ENCODE measurements around the gene RFNG. TPM values are rescaled to one million over a fixed set of nuclear protein-coding genes. Genes with fewer than 3 reads are reported as not detected.

The RFNG gene
- total and polyA plus RNA-seq, 2 donors from 2014 or later, result 29.8 to 47.3 TPM

DNA sequence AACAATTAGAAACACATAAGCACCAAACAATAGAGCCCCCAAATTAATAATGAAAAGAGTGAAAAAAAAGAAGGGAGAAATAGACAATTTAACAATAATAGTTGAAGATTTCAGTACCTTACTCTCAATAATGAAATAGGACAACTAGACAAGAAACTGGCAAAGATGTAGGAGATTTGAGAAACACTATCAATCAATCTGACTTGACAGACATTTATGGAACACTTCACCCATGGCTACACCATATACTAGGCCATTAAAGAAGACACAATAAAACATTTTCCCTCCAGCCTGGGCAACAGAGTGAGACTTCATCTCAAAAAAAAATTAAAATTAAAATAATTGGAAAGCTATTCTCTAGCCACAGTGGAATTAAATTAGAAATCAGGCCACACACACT lies 19.0 kb upstream of the RFNG start:
- H3K27me3 ChIP-seq (ENCODE audit: control insufficient read depth, insufficient read depth, low read length), result no peaks in the 10 kb centered on the region
- FAIRE-seq (no peak), DNase-seq (no peak)
- H3K4me1 ChIP-seq (ENCODE audit: control insufficient read depth in 2 of 3, insufficient read depth in 2 of 3, low read depth in 1 of 3, low read length in 3 of 3), result peaks cover 0 to 6% (median 4%) of the 10 kb centered on the region in 3 donors
- H3K36me3 ChIP-seq (ENCODE audit: control insufficient read depth in 2 of 3, insufficient read depth in 3 of 3, low read length in 3 of 3), result no peaks in the 10 kb centered on the region
- TF ChIP-seq, protein P1, sequence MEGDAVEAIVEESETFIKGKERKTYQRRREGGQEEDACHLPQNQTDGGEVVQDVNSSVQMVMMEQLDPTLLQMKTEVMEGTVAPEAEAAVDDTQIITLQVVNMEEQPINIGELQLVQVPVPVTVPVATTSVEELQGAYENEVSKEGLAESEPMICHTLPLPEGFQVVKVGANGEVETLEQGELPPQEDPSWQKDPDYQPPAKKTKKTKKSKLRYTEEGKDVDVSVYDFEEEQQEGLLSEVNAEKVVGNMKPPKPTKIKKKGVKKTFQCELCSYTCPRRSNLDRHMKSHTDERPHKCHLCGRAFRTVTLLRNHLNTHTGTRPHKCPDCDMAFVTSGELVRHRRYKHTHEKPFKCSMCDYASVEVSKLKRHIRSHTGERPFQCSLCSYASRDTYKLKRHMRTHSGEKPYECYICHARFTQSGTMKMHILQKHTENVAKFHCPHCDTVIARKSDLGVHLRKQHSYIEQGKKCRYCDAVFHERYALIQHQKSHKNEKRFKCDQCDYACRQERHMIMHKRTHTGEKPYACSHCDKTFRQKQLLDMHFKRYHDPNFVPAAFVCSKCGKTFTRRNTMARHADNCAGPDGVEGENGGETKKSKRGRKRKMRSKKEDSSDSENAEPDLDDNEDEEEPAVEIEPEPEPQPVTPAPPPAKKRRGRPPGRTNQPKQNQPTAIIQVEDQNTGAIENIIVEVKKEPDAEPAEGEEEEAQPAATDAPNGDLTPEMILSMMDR (IDR thresholded peaks at IDR 0.05; ENCODE audit: borderline replicate concordance, extremely low read depth, insufficient read depth), result no peak
- intact Hi-C loops (cut with DNase I), result no loop called here
- H3K4me3 ChIP-seq (ENCODE audit: low read length in 3 of 3), result no peak overlapping the region
- no peak overlapping the region for H3K9ac ChIP-seq (ENCODE audit: low read length in 3 of 3)
- H3K9me3 ChIP-seq (ENCODE audit: control insufficient read depth in 2 of 3, insufficient read depth in 1 of 3, low read length in 3 of 3), result no peaks in the 10 kb centered on the region
- no peak overlapping the region for H3K27ac ChIP-seq (ENCODE audit: low read depth in 2 of 2, low read length in 2 of 2)

DNA sequence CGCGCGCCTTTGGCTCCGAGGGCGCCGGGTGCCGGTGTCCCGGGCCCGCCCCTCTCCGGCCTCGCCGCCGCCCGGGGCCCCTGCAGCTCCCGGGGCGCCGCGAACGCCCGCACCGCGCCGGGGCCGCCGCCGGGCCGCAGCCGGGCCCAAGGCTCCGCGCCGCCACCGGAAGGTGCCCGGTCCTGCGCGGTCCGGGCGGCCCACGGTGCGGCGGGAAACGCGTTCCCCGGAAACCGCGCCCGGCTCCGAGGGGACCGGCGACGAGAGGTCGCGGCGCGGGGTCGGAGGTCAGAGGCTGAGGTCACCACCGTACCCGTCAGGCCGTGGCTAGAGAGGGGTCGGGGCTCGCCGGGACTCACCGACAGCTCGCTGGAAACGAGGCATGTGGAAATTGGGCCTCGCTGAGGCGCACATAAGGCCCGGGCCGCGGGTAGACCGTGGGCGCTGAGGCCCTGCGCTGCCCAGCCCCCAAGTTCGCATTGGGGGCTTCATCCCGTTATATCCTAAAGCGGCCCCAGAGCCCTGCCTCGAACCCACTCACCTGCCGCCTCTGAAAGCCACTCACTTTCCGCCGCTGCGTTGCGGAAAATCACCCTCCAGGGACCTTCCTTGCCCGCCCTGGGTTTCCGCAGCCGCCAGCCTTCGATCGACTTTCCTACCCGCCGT lies 14.2 kb upstream of the RFNG start, which contains the start of gene DUS1L:
Gene DUS1L (minus strand): TSS at position 167 of the 666 bp plus-strand sequence. CDS start 745 bp downstream, outside the sequence.
- TF ChIP-seq, protein P1 (IDR thresholded peaks at IDR 0.05; ENCODE audit: borderline replicate concordance, extremely low read depth, insufficient read depth), result peak; percentile 15
- intact Hi-C loops (cut with DNase I), result no loop called here

DNA sequence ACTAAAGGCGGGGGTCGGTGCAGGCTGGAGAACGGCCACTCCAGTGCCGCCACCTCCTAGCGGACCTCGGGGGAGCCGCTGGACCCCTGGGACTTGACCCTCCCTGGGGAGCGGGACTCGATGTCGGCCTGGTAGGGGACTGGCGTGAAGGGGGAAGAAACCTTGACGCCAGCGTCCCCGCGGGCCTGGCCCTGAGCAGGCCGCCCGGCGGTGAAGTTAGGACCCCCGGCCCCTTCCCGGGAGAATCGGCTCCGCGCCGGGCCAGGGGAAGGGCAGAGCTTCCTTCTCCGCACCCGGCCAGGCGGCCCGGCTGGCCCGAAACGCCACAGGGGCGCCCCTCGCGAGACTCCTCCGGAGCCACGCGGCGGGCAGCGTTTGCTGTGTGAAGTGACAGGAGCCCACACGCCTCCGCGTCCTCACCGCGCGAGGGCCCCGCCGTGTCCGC lies 13.6 kb upstream of the RFNG start:
- peak overlapping the region in 2 of 3 donors; percentile 75 to 77 for H3K9ac ChIP-seq (ENCODE audit: low read length in 3 of 3)
- no peaks in the 10 kb centered on the region for H3K9me3 ChIP-seq (ENCODE audit: control insufficient read depth in 2 of 3, insufficient read depth in 1 of 3, low read length in 3 of 3)
- TF ChIP-seq, protein P1 (IDR thresholded peaks at IDR 0.05; ENCODE audit: borderline replicate concordance, extremely low read depth, insufficient read depth), result no peak
- FAIRE-seq (no peak), DNase-seq (peak in 1 of 5 donors; percentile 32)
- H3K4me1 ChIP-seq (ENCODE audit: control insufficient read depth in 2 of 3, insufficient read depth in 2 of 3, low read depth in 1 of 3, low read length in 3 of 3), result peaks cover 0 to 18% (median 11%) of the 10 kb centered on the region in 3 donors
- H3K36me3 ChIP-seq (ENCODE audit: control insufficient read depth in 2 of 3, insufficient read depth in 3 of 3, low read length in 3 of 3), result peaks cover 0 to 18% (median 4%) of the 10 kb centered on the region in 3 donors
- H3K27ac ChIP-seq (ENCODE audit: low read depth in 2 of 2, low read length in 2 of 2), result no peak overlapping the region
- H3K4me3 ChIP-seq (ENCODE audit: low read length in 3 of 3), result peak overlapping the region; percentile 30 to 65 (median 56)
- no peaks in the 10 kb centered on the region for H3K27me3 ChIP-seq (ENCODE audit: control insufficient read depth, insufficient read depth, low read length)
- intact Hi-C loops (cut with DNase I), result no loop called here

More for the DNA sequence above, 14.2 kb upstream of the RFNG start, which contains the start of gene DUS1L:
- Histone ChIP-seq H3K9ac (ENCODE audit: low read length in 3 of 3) (peak within 1 kb of the TSS in 2 of 3 donors; percentile 77), H3K4me3 (ENCODE audit: low read length in 3 of 3) (peak within 1 kb of the TSS; percentile 58 to 67 (median 60)), H3K36me3 (ENCODE audit: control insufficient read depth in 2 of 3, insufficient read depth in 3 of 3, low read length in 3 of 3) (peaks cover 0 to 14% (median 2%) of the 10 kb centered on the region in 3 donors), H3K4me1 (ENCODE audit: control insufficient read depth in 2 of 3, insufficient read depth in 2 of 3, low read depth in 1 of 3, low read length in 3 of 3) (peaks cover 0 to 18% (median 11%) of the 10 kb centered on the region in 3 donors), H3K27me3 (ENCODE audit: control insufficient read depth, insufficient read depth, low read length) (no peaks in the 10 kb centered on the region), H3K9me3 (ENCODE audit: control insufficient read depth in 2 of 3, insufficient read depth in 1 of 3, low read length in 3 of 3) (no peaks in the 10 kb centered on the region), H3K27ac (ENCODE audit: low read depth in 2 of 2, low read length in 2 of 2) (peak within 1 kb of the TSS; percentile 81 to 82)
- FAIRE-seq (no peak), DNase-seq (peak in 4 of 5 donors; percentile 33 to 91 (median 71))
